MM.1S (cell line): ENCODE measurements around the gene FGF11.

Source experiments
- DNase-seq: peaks from one replicate; pipeline ENCODE4 v3.0.0-alpha.2; 2015
- H2AFZ ChIP-seq: fragments of 300-600 bp; sonication (generic); 2 replicates; pipeline ENCODE4 v1.6.0; 2016; ENCODE audit warnings: antibody characterized with exemption, low read length
- H3F3A ChIP-seq: fragments of 300-600 bp; sonication (generic); 2 replicates; pipeline ENCODE4 v1.6.1; 2016; ENCODE audit warnings: mild to moderate bottlenecking, antibody characterized with exemption, low read length, moderate library complexity, mixed read lengths; ENCODE audit not compliant: insufficient read depth
- H3K27ac ChIP-seq: fragments of 300-600 bp; sonication (generic); 2 replicates; pipeline ENCODE4 v1.5.1; 2016; ENCODE audit warnings: mild to moderate bottlenecking, low read length
- H3K27me3 ChIP-seq: fragments of 300-600 bp; sonication (generic); replicated peaks from 2 replicates; pipeline ENCODE4 v1.6.0; 2016; ENCODE audit warnings: low read length; ENCODE audit not compliant: insufficient read depth
- H3K36me3 ChIP-seq: fragments of 300-600 bp; sonication (generic); replicated peaks from 2 replicates; pipeline ENCODE4 v1.6.1; 2016; ENCODE audit warnings: mild to moderate bottlenecking, low read length, mixed read lengths; ENCODE audit not compliant: insufficient read depth
- H3K4me1 ChIP-seq: fragments of 300-600 bp; sonication (generic); 2 replicates; pipeline ENCODE4 v1.6.1; 2016; ENCODE audit warnings: low read length, mixed read lengths
- H3K4me2 ChIP-seq: fragments of 300-600 bp; sonication (generic); 2 replicates; pipeline ENCODE4 v1.6.0; 2016; ENCODE audit warnings: low read depth, low read length
- H3K4me3 ChIP-seq: fragments of 300-600 bp; sonication (generic); 2 replicates; pipeline ENCODE4 v1.5.1; 2016; ENCODE audit warnings: low read length, mixed read lengths
- H3K79me2 ChIP-seq: fragments of 300-600 bp; sonication (generic); 2 replicates; pipeline ENCODE4 v1.6.1; 2016; ENCODE audit warnings: mixed run types, low read length, mixed read lengths
- H3K9ac ChIP-seq: fragments of 300-600 bp; sonication (generic); 2 replicates; pipeline ENCODE4 v1.6.1; 2016; ENCODE audit warnings: low read length, mixed read lengths
- H3K9me2 ChIP-seq: fragments of 300-600 bp; sonication (generic); replicated peaks from 2 replicates; pipeline ENCODE4 v1.6.1; 2016; ENCODE audit warnings: mild to moderate bottlenecking, low read length, mixed read lengths; ENCODE audit not compliant: insufficient read depth
- H3K9me3 ChIP-seq: fragments of 300-600 bp; sonication (generic); replicated peaks from 2 replicates; pipeline ENCODE4 v1.6.1; 2016; ENCODE audit warnings: mild to moderate bottlenecking, low read length, mixed read lengths; ENCODE audit not compliant: insufficient read depth
- H4K20me1 ChIP-seq: fragments of 300-600 bp; sonication (generic); 2 replicates; pipeline ENCODE4 v1.6.1; 2016; ENCODE audit warnings: mild to moderate bottlenecking, low read length, moderate library complexity, mixed read lengths; ENCODE audit not compliant: insufficient read depth
- EZH2 ChIP-seq: fragments of 300-600 bp; sonication (generic); optimal IDR thresholded peaks from 2 replicates; pipeline ENCODE3; 2017; ENCODE audit warnings: low read depth, mild to moderate bottlenecking, antibody characterized with exemption, low read length, mixed read lengths
- EZH2phosphoT487 ChIP-seq: fragments of 300-600 bp; sonication (generic); IDR thresholded peaks from 2 replicates; pipeline ENCODE4 v1.6.1; 2018; ENCODE audit warnings: antibody characterized with exemption, low read length
- TF ChIP-seq, protein P1 (sequence below): fragments of 300-600 bp; sonication (generic); IDR thresholded peaks from 2 replicates; pipeline ENCODE4 v1.5.1; 2016; ENCODE audit warnings: antibody characterized with exemption, low read length, mixed read lengths

The FGF11 gene

DNA sequence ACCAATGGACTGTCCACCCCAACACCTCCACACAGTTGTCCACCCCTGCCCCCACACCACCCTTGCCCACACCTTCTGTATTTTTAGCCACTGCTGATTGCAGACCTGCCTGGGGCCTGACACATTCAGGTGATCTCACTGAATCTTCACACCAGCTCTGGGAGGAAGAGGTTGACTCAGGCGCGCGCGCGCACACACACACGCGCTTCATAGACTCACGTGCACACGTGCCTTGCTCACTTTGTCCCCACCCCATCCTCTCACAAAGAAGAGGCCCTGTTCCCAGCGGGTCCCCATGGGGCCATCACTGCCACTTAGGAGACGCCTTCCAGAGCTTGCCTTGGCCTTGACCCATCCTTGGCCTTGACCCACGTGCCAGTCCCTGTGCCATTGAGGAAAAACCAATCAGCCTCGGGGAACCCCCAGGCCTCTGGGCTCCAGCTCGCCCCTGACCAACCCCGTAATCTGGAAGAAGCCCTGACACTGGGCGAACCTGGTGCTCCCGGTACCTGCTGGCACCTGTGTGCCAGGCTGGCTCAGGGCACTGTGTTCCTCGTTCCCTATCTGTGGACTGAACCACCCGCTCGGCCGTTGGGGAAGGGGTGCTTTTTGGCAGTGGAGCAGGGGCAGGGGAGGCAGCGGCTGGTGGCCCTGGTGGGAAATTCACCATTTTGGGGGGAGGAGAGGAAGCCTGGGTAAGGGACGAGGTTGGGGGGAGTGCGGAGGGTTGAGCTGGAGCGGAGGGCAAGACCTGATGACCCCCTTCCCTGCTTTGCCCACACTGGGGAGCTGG is 28.5 kb upstream of the FGF11 start:
- Histone ChIP-seq H3K27ac (no peak overlapping the region), H3K79me2 (no peaks in the 10 kb centered on the region), H3K36me3 (no peaks in the 10 kb centered on the region), H2AFZ (no peak overlapping the region), H3K27me3 (peaks cover 88% of the 10 kb centered on the region), H3K4me3 (no peak overlapping the region), H3K4me1 (no peaks in the 10 kb centered on the region; the same call in 1 of the 2 replicates), H3F3A (no peaks in the 10 kb centered on the region), H3K9ac (no peak overlapping the region), H3K9me3 (no peaks in the 10 kb centered on the region), H3K9me2 (no peaks in the 10 kb centered on the region), H4K20me1 (no peaks in the 10 kb centered on the region), H3K4me2 (no peak overlapping the region)
- DNase-seq = no peak
- TF ChIP-seq EZH2 (no peak), EZH2phosphoT487 (no peak)
- TF ChIP-seq, protein P1, sequence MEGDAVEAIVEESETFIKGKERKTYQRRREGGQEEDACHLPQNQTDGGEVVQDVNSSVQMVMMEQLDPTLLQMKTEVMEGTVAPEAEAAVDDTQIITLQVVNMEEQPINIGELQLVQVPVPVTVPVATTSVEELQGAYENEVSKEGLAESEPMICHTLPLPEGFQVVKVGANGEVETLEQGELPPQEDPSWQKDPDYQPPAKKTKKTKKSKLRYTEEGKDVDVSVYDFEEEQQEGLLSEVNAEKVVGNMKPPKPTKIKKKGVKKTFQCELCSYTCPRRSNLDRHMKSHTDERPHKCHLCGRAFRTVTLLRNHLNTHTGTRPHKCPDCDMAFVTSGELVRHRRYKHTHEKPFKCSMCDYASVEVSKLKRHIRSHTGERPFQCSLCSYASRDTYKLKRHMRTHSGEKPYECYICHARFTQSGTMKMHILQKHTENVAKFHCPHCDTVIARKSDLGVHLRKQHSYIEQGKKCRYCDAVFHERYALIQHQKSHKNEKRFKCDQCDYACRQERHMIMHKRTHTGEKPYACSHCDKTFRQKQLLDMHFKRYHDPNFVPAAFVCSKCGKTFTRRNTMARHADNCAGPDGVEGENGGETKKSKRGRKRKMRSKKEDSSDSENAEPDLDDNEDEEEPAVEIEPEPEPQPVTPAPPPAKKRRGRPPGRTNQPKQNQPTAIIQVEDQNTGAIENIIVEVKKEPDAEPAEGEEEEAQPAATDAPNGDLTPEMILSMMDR = no peak

DNA sequence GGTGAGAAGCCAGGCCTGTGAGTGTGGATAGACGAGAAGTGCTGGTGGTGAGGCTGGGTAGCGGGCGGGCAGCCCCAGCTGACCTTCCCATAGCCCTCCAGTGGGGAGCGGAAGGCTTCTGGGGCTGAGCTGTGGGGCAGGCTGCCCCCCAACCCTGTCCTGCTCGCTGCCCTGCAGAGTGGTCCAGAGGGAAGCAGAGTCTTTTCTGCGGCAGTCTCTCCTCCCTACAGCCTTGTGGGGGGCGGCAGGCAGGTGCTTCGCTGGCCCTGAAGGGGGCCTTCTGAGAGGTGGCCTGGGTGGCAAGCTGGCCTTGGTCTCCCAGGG is 27.9 kb upstream of the FGF11 start:
- no peak for DNase-seq
- H3K27ac ChIP-seq = no peak overlapping the region
- no peaks in the 10 kb centered on the region for H3K9me2 ChIP-seq
- TF ChIP-seq EZH2 (no peak), EZH2phosphoT487 (no peak)
- TF ChIP-seq, protein P1 = no peak
- no peaks in the 10 kb centered on the region for H3K9me3 ChIP-seq
- H3K27me3 ChIP-seq = peaks cover 88% of the 10 kb centered on the region
- H3F3A ChIP-seq = no peaks in the 10 kb centered on the region
- H3K4me3 ChIP-seq = no peak overlapping the region
- no peaks in the 10 kb centered on the region for H3K79me2 ChIP-seq
- H2AFZ ChIP-seq = no peak overlapping the region
- H4K20me1 ChIP-seq = no peaks in the 10 kb centered on the region
- H3K9ac ChIP-seq = no peak overlapping the region
- no peak overlapping the region for H3K4me2 ChIP-seq
- H3K4me1 ChIP-seq = no peaks in the 10 kb centered on the region
- no peaks in the 10 kb centered on the region for H3K36me3 ChIP-seq

DNA sequence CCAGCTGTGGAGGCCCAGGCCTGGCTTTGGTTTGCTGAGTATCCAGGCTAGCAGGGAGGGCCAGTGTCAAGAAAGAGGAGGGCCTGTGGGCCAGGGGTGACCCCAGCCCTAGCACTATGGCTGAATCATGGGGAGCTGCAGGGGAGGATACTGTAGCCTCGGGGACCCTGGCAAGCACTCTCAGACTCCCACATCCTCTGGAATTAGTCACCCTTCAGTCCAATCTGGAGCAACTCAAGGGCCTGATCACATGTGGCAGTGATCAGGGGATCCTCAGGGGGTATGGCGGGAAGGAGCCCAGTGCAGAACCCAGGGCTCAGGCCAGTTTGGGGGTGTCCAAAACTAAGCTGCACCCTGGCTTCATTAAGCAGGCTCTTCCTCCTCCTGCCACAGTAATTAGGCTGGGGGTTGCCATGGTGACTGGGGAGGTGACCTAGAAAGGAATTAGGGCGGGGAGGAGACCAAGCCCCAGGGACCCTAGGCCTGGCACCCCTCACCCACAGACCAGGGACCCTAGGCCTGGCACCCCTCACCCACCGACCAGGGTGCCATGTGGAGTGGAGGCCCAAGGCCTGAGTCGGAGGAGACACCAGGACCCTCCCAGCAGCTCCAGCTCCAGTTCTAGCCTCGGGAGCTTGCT is 25.8 kb upstream of the FGF11 start:
- Histone ChIP-seq H4K20me1 (no peaks in the 10 kb centered on the region), H3K27ac (no peak overlapping the region), H3K9me3 (no peaks in the 10 kb centered on the region), H3K9me2 (no peaks in the 10 kb centered on the region), H3K9ac (no peak overlapping the region), H3K27me3 (peaks cover 96% of the 10 kb centered on the region), H3K4me1 (no peaks in the 10 kb centered on the region), H3K79me2 (no peaks in the 10 kb centered on the region), H2AFZ (no peak overlapping the region), H3K4me3 (no peak overlapping the region), H3K4me2 (no peak overlapping the region), H3F3A (no peaks in the 10 kb centered on the region), H3K36me3 (no peaks in the 10 kb centered on the region)
- DNase-seq = no peak
- TF ChIP-seq, protein P1 = no peak
- TF ChIP-seq EZH2phosphoT487 (no peak), EZH2 (no peak)
